ENCODE data around the gene LSS. TPM values are rescaled to one million over a fixed set of nuclear protein-coding genes. Genes with fewer than 3 reads are reported as not detected.

LSS gene
- total and polyA plus RNA-seq, 2 donors (not counting 3 experiments of a cell fraction or from before 2014, with no cell fraction given), result 120 to 141 TPM

DNA sequence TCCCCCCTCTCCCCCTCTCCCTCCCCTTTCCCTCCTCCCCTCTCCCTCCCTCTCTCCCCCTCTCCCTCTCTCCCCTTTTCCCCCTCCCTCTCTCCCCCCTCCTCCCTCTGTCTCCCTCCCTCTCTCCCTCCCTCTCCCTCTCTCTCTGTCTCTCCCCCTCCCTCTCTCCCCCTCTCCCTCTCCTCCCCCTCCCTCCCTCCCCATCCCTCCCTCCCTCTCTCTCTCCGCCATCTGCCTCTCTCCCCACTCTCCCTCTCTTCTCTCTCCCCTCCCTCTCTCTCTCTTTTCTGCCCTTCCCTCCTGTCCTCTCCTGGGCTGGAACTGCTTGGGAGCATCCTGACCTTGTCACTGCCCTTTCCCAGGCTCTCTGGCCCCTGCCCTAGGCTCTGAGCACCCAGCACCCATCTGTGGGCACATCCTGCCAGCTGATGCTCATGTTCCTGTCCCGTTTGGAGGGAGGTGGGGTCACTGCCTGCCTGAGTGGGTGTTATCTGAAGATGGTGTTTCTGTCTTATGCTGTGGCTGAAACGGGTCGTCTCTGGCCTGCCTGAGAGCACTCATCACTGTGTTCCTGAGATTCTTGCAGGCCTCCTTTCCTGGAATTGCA is 84.0 kb downstream of the LSS start:
- CTCF ChIA-PET, result interaction anchor here (1.4 to 3.6 kb wide), 7 partner anchors 9 to 495 kb away, joined by 3 to 78 read pairs (median 10); partner anchors contain the start of genes MCM3AP and YBEY
- dilution Hi-C loops (cut with MboI; ENCODE audit: extremely low pct_ligation_motif_present, low sequenced_read_pairs), result no loop called here

DNA sequence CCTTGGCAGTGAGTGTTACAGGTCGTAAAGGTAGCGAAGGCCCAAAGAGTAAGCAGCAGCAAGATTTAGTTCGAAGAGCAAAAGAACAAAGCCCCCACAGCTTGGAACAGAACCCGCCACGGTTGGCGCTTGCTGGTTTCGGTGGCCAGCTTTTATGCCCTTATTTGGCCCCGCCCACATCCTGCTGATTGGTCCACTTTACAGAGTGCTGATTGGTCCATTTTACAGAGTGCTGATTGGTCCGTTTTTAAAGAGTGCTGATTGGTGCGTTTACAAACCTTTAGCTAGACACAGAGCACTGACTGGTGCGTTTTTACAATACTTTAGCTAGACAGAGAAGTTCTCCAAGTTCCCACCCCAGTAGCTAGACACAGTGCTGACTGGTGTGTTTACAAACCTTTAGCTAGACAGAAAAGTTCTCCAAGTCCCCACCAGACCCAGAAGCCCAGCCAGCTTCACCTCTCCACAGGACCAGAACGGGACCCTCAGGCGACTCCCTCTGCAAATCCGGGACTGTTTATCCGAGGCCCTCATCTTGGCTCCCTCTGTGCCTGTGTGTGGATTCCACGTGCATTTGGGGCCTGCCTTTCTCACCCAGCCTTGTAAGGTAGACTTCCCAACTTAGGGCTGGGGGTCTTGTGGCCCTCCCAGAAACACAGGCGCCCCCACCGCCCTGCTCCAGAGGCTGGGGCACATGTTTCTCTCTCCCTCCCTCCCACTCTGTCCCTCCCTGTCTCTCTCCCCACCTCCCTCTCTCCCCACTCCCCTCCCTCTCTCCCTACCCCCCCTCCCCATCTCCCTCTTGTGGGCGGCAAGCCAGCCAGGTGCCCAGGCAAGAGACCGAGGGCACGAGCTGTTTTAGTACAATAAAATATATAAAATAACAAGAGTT is 85.7 kb downstream of the LSS start:
- BruUV-seq (replicated peaks), result no TSS peak
- dilution Hi-C loops (cut with MboI; ENCODE audit: extremely low pct_ligation_motif_present, low sequenced_read_pairs) (no loop called here), intact Hi-C loops (cut with micrococcal nuclease) (loop anchor here (1.0 to 5.0 kb wide), 2 partner anchors 170 to 179 kb away; partner anchors contain the start of genes C21orf58 and PCNT)
- Histone ChIP-seq H3K9me1 (replicated peaks; ENCODE audit: control insufficient read depth, extremely low read depth, insufficient read depth, low read length) (no peaks in the 10 kb centered on the region), H3K79me2 (ENCODE audit: control insufficient read depth, insufficient read depth, low read length) (no peaks in the 10 kb centered on the region), H3K4me3 (replicated peaks in 1 of 3; ENCODE audit: insufficient read depth in 1 of 3, low read depth in 1 of 3, low read length in 3 of 3) (no peak overlapping the region), H3K9ac (replicated peaks; ENCODE audit: extremely low read depth, insufficient read depth, low read length) (no peak overlapping the region), H3K27me3 (ENCODE audit: control insufficient read depth in 2 of 2, insufficient read depth in 2 of 2, low read length in 2 of 2) (peaks cover 0 to 4% of the 10 kb centered on the region in 2 experiments), H4K20me1 (replicated peaks; ENCODE audit: control insufficient read depth, extremely low read depth, insufficient read depth, low read length) (no peaks in the 10 kb centered on the region), H3K27ac (ENCODE audit: insufficient read depth, low read depth, low read length) (no peak overlapping the region), H3K36me3 (ENCODE audit: control insufficient read depth in 2 of 2, extremely low read depth in 1 of 2, insufficient read depth in 2 of 2, low read length in 2 of 2) (no peaks in the 10 kb centered on the region), H3K4me1 (ENCODE audit: control insufficient read depth, extremely low read depth, insufficient read depth, low read length) (peaks cover 3% of the 10 kb centered on the region), H2AFZ (ENCODE audit: low read depth, low read length) (no peak overlapping the region), H3K4me2 (ENCODE audit: insufficient read depth, low read length) (no peak overlapping the region), H3K9me3 (replicated peaks; ENCODE audit: control insufficient read depth, insufficient read depth, low read length) (no peaks in the 10 kb centered on the region)
- POLR2A ChIA-PET, result no interaction called here
- DNase-seq (ENCODE audit: low read depth, low spot score) (no peak), FAIRE-seq (no peak)
- TF ChIP-seq JUN (IDR thresholded peaks at IDR 0.05; ENCODE audit: borderline replicate concordance, insufficient read depth, insufficient read length, low read depth) (no peak), MYC (IDR thresholded peaks at IDR 0.05; ENCODE audit: low read depth, low read length) (no peak), POLR2A (IDR thresholded peaks at IDR 0.05; ENCODE audit: low read depth, low read length) (no peak), FOS (IDR thresholded peaks at IDR 0.05; ENCODE audit: borderline replicate concordance, insufficient read depth, low read length) (no peak), EZH2 (IDR thresholded peaks at IDR 0.05; ENCODE audit: borderline replicate concordance, low read depth, low read length, severe bottlenecking) (no peak), GATA2 (IDR thresholded peaks at IDR 0.05; ENCODE audit: insufficient read depth, insufficient read length, low read depth, low read length) (no peak), POLR2AphosphoS5 (IDR thresholded peaks at IDR 0.05; ENCODE audit: insufficient read depth, low read depth, low read length) (no peak)
- TF ChIP-seq, protein P1, sequence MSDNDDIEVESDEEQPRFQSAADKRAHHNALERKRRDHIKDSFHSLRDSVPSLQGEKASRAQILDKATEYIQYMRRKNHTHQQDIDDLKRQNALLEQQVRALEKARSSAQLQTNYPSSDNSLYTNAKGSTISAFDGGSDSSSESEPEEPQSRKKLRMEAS (IDR thresholded peaks at IDR 0.05; ENCODE audit: insufficient read depth, insufficient read length), result no peak
- TF ChIP-seq, protein P2, sequence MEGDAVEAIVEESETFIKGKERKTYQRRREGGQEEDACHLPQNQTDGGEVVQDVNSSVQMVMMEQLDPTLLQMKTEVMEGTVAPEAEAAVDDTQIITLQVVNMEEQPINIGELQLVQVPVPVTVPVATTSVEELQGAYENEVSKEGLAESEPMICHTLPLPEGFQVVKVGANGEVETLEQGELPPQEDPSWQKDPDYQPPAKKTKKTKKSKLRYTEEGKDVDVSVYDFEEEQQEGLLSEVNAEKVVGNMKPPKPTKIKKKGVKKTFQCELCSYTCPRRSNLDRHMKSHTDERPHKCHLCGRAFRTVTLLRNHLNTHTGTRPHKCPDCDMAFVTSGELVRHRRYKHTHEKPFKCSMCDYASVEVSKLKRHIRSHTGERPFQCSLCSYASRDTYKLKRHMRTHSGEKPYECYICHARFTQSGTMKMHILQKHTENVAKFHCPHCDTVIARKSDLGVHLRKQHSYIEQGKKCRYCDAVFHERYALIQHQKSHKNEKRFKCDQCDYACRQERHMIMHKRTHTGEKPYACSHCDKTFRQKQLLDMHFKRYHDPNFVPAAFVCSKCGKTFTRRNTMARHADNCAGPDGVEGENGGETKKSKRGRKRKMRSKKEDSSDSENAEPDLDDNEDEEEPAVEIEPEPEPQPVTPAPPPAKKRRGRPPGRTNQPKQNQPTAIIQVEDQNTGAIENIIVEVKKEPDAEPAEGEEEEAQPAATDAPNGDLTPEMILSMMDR (IDR thresholded peaks at IDR 0.05; ENCODE audit: extremely low read depth in 1 of 2, insufficient read depth in 1 of 2, low read depth in 1 of 2, low read length in 2 of 2), result no peak
- CTCF ChIA-PET, result interaction anchor here (0.6 to 3.6 kb wide), 51 partner anchors 11 to 497 kb away, joined by 3 to 78 read pairs (median 4); partner anchors contain the start of genes C21orf58, LSS, MCM3AP and YBEY

More for the DNA sequence above, 84.0 kb downstream of the LSS start:
- H3K4me3 ChIP-seq (replicated peaks in 1 of 3; ENCODE audit: insufficient read depth in 1 of 3, low read depth in 1 of 3, low read length in 3 of 3), result no peak overlapping the region
- H3K9ac ChIP-seq (replicated peaks; ENCODE audit: extremely low read depth, insufficient read depth, low read length), result no peak overlapping the region
- intact Hi-C loops (cut with micrococcal nuclease), result loop anchor here (1.0 to 5.0 kb wide), 3 partner anchors 83 to 178 kb away; partner anchors contain the start of genes C21orf58, LSS, PCNT and YBEY
- no peak overlapping the region for H2AFZ ChIP-seq (ENCODE audit: low read depth, low read length)
- peaks cover 0 to 4% of the 10 kb centered on the region in 2 experiments for H3K27me3 ChIP-seq (ENCODE audit: control insufficient read depth in 2 of 2, insufficient read depth in 2 of 2, low read length in 2 of 2)
- H3K79me2 ChIP-seq (ENCODE audit: control insufficient read depth, insufficient read depth, low read length), result no peaks in the 10 kb centered on the region
- DNase-seq (ENCODE audit: low read depth, low spot score) (no peak), FAIRE-seq (no peak)
- no peaks in the 10 kb centered on the region for H3K9me3 ChIP-seq (replicated peaks; ENCODE audit: control insufficient read depth, insufficient read depth, low read length)
- no peaks in the 10 kb centered on the region for H3K9me1 ChIP-seq (replicated peaks; ENCODE audit: control insufficient read depth, extremely low read depth, insufficient read depth, low read length)
- H3K4me2 ChIP-seq (ENCODE audit: insufficient read depth, low read length), result no peak overlapping the region
- H4K20me1 ChIP-seq (replicated peaks; ENCODE audit: control insufficient read depth, extremely low read depth, insufficient read depth, low read length), result no peaks in the 10 kb centered on the region
- H3K27ac ChIP-seq (ENCODE audit: insufficient read depth, low read depth, low read length), result no peak overlapping the region
- H3K4me1 ChIP-seq (ENCODE audit: control insufficient read depth, extremely low read depth, insufficient read depth, low read length), result peaks cover 3% of the 10 kb centered on the region
- TSS peak; percentile 24 for BruUV-seq (replicated peaks)
- POLR2A ChIA-PET, result no interaction called here
- H3K36me3 ChIP-seq (ENCODE audit: control insufficient read depth in 2 of 2, extremely low read depth in 1 of 2, insufficient read depth in 2 of 2, low read length in 2 of 2), result no peaks in the 10 kb centered on the region
- TF ChIP-seq FOS (IDR thresholded peaks at IDR 0.05; ENCODE audit: borderline replicate concordance, insufficient read depth, low read length), result no peak
- TF ChIP-seq MYC (IDR thresholded peaks at IDR 0.05; ENCODE audit: low read depth, low read length), result no peak
- TF ChIP-seq POLR2A (IDR thresholded peaks at IDR 0.05; ENCODE audit: low read depth, low read length), result no peak
- TF ChIP-seq JUN (IDR thresholded peaks at IDR 0.05; ENCODE audit: borderline replicate concordance, insufficient read depth, insufficient read length, low read depth), result no peak
- TF ChIP-seq GATA2 (IDR thresholded peaks at IDR 0.05; ENCODE audit: insufficient read depth, insufficient read length, low read depth, low read length), result no peak

Measured in endothelial cell of umbilical vein (primary cell).